Right ventricle myocardium superior (tissue), 1 donor: ENCODE measurements around the gene GNL2. TPM values are rescaled to one million over a fixed set of nuclear protein-coding genes. Genes with fewer than 3 reads are reported as not detected.
"Not testable (repeated sequence)": the region's sequence is repeated elsewhere in the genome, so short reads cannot be mapped to it uniquely, and the experiment has no call there.

Experiments used
- ATAC-seq: fragments of 200-7000 bp; cut with Tn5 transposase; one replicate; pipeline ENCODE4 v1.9.1; 2020; ENCODE audit warnings: mild to moderate bottlenecking; ENCODE audit not compliant: poor library complexity
- DNase-seq: peaks from one replicate; pipeline ENCODE4 v3.0.0-alpha.2; 2020
- intact Hi-C: fragments of 100-400 bp; cut with DNase I; formaldehyde crosslinking; loops from one replicate; pipeline ENCODE4 v1.11.2; 2022
- total RNA-seq: library from RNA; stranded (reverse); fragmentation: NEBNext Ultra II Directional; extraction: Animal tissue kit (Norgen Biotek cat#: 25700); gene quantifications from one replicate; pipeline ENCODE4 v1.2.1, GENCODE V29; 2021
- donor health status: DM: no; HTN: yes; CAD: no; lungs with severe emphysema.

The GNL2 gene
- total RNA-seq, 1 donor from 2014 or later = 20.1 TPM

DNA sequence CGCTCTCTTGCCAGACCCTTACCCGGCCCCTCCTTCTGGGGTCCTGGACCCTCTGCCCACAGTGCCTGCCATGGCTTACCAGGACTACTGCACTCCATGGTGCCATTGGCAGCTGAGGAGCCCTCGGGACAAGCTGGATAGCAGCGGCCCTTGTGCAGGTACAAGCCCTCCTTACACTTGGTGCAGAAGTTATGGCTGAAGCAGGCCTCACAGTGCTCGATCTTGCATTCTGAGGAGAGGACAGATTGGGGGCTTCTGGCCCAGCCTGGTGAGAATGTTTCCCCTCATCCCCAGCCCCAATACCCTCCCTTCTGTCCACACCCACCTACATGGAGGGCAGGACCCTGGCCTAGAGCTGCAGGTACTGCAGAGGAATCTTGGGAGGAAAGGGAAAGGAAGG is 18.4 kb upstream of the GNL2 start:
- no peak for ATAC-seq
- intact Hi-C loops = no loop called here
- no peak for DNase-seq

DNA sequence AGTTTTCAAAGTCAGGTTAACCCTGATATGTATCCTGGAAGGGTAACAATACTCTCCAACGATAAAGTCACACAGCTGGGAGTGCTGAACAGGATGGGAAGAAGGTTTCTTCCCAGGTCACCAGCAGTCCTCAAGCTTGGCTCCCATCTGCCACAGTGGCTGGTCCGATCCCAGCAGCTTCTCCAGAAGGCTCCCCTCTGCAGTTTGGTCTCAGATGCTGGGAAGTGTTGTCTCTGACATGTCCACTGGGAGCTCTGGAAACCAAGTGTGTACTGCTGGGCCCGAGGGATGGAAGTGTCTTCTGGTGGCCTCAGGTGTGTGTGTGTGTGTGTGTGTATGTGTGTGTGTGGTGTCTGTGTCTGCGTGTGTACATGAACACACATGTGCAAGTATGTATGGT is 16.4 kb upstream of the GNL2 start:
- no peak for DNase-seq
- intact Hi-C loops = no loop called here
- no peak for ATAC-seq

DNA sequence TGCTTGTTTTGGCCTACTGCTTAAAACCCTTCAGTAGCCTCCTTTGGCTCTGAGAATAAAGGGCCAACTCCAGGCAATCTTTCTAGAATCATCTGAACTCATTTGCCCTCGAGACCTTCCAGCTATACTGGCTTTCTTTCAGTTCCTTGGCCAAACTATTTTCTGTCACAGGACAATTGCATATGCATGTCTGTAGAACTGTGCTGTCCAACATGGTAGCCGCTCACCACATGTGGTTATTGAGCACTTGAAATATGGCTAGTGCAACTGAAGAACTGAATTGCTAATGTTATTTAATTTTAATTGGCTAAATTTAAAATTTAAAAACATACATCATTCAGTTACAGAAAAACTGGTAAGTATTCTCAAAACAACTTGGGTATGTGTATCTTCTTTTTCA is 14.3 kb upstream of the GNL2 start:
- DNase-seq (no peak), ATAC-seq (no peak)
- intact Hi-C loops = no loop called here

- ATAC-seq (no peak), DNase-seq (no peak)
- intact Hi-C loops = no loop called here
Observed at GRCh38 chr1:37609002-37609401, 13.3 kb upstream of the GNL2 start.

DNA sequence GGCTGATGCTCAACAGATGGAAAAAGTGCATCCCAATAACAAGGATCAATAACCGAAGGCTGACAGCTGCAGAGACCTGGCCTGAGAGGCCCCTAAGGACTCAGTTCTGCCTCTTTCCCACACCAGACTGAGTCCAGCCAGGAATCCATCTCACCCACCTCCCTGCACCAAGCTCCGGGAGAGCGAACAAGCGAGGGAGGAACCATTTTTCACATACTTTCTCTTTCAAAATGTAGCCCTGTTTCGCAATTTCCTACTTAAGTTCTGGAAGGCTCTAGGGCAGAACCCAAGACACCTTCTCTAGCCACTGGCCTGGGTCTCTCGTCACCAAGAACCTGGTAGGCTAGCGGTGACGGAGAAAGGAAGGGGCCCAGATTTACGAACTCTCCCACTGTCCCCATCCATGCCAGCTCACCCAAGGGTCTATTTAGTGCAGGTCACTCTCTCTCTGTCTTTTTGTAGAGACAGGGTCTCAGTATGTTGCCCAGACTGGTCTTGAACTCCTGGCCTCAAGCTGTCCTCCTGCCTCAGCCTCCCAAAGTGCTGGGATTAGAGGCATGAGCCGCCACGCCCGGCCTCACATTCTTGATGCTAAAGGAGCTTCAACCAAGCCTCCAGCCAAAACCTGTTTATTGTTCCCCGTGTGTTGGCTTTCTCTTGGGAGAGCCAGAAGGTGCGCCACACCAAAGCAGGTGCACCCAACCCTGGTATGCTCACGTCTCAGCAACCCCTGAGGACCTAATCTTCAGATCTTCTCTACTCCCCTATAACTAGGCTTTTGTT is 10.9 kb upstream of the GNL2 start:
- ATAC-seq (no peak), DNase-seq (no peak)
- intact Hi-C loops = no loop called here

- ATAC-seq (no peak), DNase-seq (no peak)
- intact Hi-C loops = no loop called here
Observed at GRCh38 chr1:37605806-37606474, 10.2 kb upstream of the GNL2 start.

DNA sequence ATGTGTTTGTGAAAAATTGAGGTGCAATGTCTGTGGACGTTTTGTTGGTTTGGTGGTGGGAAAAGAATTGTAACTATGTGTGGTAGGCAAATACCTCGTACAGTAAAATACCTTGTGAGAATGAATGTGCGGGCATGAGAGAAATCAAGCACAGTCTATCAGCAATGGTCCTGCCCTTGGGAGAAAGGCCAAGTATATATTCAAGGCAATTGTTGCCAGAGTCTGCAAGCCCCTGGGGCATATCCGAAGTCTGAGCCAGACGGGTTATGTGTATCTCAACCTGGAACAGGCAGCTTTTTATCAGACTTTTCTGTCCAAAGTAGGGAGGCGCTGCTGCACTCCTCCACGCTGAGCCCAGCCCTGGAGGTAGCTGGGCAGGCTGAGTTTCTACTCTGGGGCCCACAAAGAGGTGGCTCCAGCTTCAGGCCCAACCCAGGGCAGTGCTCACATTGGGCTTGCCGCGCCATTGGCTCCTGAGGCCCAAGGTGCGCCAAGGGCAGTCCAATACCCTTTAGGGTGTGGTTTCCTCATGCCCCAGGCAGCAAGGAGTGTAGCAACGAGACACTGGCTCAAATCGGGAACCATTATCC is 9.4 kb upstream of the GNL2 start:
- intact Hi-C loops = no loop called here
- ATAC-seq (no peak), DNase-seq (no peak)

DNA sequence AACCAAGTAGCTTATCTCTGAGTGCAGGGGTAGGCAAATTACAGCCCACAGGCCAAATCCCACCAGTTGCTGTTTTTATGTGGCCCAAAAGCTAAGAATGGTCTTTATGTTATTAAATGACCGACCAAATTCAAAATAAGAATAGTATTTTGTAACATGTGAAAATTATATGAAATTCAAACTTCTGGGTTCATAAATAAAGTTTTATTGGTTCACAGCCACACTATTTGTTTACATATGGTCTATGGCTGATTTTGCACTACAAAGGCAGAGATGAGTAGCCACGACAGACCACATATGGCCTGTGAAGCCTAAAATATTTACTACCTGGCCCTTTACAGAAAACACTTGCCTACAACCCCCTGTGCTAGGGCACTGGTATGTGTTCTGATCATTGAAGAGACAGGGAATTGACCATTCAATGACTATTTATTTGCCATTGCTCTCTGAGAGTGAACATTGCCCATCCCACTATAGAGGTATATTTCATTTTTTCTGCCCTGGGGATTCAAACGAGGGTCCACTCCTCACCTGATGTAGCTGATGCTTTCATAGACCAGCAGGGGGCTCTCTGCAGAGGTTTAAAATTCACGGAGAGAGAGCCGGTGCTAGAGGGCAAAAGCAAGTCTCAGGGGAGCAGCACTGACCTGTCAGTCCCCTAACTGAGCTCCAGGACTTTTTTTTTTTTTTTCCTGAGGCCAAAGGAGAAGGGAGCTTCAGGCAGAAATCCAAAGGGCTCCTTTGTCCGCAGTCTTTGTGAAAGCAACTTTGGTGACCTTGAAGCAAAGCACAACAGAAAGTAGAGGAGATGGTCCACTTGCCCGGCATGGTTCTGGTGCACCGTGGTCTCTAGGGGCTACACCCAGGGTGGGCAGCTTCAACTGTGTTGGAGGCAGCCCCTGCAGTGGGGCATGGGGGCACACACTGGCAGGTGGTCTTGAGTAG is 7.3 kb upstream of the GNL2 start:
- intact Hi-C loops = no loop called here
- DNase-seq (no peak), ATAC-seq (peak; percentile 55)

DNA sequence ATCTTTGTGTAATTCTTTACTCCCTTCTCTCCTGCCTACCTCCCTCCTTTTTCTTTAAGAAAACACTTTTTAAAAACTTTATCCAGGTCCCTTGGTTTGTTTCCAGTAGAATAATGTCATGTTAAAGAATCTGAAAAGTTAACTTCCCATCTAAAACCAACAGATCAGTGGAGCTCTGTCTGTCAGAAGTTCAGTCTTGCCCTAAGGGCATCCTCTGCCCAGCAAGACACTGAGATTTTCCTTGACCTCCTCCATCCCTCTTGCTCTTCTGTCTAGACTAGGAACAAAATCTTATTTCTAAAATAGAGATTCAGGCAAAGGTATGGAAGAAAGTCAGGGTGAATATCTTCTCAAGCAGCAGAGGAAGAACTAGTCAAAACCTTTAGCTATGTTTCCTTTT is 5.7 kb upstream of the GNL2 start:
- no peak for ATAC-seq

GRCh38 chr1:37599940-37600339 is 4.2 kb upstream of the GNL2 start:
- DNase-seq = no peak
- ATAC-seq = no peak
- intact Hi-C loops = loop anchor here (5.0 kb wide), 1 partner anchor 82 kb away; no protein-coding TSS in a partner anchor

More for the DNA sequence above, 5.7 kb upstream of the GNL2 start:
- DNase-seq = no peak
- intact Hi-C loops = no loop called here

DNA sequence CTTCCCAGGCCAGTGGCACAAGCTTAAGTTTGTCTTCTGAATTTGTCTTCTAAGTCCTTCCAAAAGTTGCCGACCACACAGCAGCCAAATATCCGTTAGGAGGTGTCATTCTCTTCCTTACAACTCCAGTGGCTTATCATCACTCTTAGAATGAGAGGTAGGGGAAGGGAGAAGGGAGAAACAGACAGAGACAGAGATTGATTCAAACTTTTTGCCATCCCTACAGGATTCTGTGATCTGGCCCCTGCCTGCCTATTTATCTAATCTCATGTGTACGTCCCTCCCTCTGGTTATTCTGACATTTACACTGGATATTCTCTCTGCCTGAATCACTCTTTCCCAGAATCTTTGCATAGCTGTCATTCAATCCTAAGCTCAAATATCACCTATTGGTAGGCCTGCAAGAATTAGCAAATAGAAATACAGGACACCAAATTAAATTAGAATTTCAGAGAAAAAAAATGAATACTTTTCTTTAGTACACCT is 488 bp upstream of the GNL2 start:
- intact Hi-C loops = loop anchor here (5.0 kb wide), 1 partner anchor 86 kb away; no protein-coding TSS in a partner anchor
- DNase-seq (no peak), ATAC-seq (peak; percentile 38)

GRCh38 chr1:37593726-37594125 is 2.0 kb downstream of the GNL2 start:
- intact Hi-C loops = no loop called here
- ATAC-seq = no peak
- DNase-seq = no peak

DNA sequence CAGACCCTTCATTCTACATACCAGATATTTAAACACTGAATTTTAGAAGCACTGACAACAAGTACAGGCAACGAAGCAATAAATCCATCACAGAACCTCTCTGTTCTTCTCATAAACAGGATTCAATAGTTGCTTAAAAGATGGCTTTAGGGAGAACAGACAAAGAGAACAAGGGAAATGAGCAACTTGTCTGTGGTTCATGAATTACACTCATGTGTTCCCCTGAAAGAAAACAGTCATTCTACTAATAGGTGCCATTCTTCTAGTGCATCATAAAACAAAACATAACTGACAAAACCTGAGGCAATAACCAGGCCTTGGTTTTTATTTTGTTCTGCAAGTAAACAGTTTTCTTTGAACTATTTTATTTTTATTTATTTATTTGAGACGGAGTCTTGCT is 6.8 kb downstream of the GNL2 start:
- intact Hi-C loops = no loop called here
- ATAC-seq = no peak
- no peak for DNase-seq

GRCh38 chr1:37584544-37584943 is 11.2 kb downstream of the GNL2 start:
- DNase-seq, ATAC-seq, intact Hi-C loops: not testable (repeated sequence)

DNA sequence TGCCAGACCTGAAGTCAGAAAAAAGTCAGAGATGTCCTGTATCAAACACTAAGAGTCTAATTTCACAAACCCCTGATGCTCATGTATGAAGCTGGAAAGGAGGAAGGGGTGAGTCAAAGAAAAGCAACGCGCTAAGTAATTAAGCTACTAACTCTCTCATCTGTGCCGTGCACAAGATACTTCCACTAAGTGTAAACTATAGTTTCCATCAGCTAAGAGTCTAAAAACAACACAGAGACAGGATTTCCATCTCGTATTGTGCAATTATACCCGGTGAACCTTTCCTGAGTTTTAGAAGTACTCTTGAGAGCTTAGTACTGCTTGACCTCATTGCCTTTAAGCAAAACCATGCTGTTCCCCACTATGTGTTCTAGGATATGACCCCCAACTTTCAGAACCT is 20.0 kb downstream of the GNL2 start:
- no peak for ATAC-seq
- intact Hi-C loops = no loop called here
- DNase-seq = no peak

- intact Hi-C loops = no loop called here
- ATAC-seq = no peak
Observed at GRCh38 chr1:37574834-37575480, 20.8 kb downstream of the GNL2 start.

GRCh38 chr1:37570528-37571334 is 25.0 kb downstream of the GNL2 start:
- intact Hi-C loops = no loop called here
- no peak for ATAC-seq
- DNase-seq = no peak

More at GRCh38 chr1:37574834-37575480, 20.8 kb downstream of the GNL2 start:
- no peak for DNase-seq
